GM18868 (cell line): ENCODE measurements around the gene PDZD2.
"Not testable (repeated sequence)": the region's sequence is repeated elsewhere in the genome, so short reads cannot be mapped to it uniquely, and the experiment has no call there.

Source experiments
- ATAC-seq: cut with Tn5 transposase; IDR thresholded peaks from one replicate; pipeline ENCODE4 v1.9.1; 2021; ENCODE audit warnings: mild to moderate bottlenecking, moderate library complexity; ENCODE audit not compliant: unreplicated experiment

Gene PDZD2

GRCh38 chr5:31682851-31683250 lies 43.9 kb downstream of the PDZD2 start:
- no peak for ATAC-seq

- no peak for ATAC-seq
These were observed 49.7 kb downstream of the PDZD2 start for GRCh38 chr5:31688515-31689092.

GRCh38 chr5:31691408-31691807 lies 52.5 kb downstream of the PDZD2 start:
- ATAC-seq, result not testable (repeated sequence)

DNA sequence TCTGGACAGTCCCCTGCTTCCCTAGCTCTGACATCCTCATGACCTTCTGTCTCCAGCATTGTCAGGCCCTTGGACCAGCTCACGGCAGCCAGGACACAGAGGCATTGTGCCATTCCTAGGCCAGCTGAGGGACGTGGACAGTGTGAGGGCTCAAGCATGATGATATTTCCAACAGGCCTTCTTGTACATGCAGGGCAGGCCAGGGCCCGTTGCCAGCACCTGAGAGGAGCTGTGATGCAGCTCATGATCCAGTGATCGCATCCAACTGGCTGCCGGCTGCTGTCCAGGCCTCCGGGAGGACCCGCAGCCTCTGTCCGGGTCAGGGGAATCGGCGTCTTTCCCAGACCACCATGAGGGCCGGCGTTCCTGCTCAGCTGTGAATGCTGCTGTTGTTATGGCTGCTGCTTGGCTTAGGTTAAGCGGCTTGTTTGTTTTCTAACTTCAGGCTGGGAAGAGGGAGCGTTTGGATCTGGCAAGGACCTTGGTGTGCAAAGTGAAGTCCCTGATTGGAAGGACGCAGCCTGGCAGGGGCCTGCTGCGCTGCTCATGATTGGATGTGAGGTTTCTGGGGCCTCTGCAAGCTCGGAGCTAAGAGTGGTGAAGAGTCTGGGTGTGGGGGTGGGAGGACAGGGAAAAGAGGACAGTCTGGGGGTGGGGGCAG lies 53.8 kb downstream of the PDZD2 start:
- ATAC-seq, result no peak

DNA sequence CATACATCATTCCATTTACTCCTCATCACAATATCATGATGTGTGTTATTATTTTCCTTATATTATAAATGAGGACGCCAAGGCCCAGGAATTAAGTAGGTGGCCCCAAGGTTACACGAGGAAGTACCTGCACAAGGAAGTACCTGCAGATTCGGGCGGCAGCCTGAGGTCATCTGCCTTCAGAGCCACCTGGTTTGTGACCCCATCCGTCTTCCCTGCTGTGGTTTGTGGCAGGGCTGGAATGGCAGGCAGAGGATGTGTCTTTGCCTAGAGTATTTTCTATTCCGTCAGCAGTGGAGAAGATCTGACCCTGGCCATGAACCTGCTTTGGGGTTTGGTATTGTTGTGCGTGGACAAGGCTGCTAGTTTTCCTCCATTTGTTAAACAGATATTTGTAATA lies 59.7 kb downstream of the PDZD2 start:
- no peak for ATAC-seq

DNA sequence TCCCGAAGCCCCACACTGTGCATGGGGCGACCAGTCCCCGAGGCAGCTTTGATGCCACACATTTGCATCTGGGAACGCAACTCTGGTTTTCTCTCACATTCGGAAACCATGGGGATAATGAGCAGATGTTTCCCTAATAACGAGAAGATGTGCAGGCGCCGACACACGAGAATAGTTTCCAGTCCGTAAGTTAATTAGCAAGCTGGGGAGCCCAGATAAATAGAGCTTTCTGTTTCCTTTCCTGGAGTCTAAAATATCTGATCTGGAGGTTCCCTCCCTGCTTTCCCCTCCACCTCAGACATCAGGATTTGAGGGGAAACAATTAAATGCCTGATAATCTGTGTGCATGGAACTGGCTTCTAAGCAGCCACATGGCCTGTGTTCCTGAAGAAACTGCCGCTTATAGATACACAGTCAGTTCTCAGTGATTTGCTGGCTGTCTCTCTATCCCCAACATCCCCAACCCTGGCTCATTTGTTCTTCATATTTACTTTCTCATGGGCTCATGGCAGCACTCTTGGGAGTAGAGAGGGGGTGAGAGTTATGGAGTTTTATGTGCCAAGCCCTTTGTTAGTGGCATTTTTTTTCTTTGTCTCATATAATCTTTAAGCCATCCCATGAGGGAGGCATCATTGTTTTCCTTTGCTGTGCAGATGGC lies 62.8 kb downstream of the PDZD2 start:
- ATAC-seq, result no peak

DNA sequence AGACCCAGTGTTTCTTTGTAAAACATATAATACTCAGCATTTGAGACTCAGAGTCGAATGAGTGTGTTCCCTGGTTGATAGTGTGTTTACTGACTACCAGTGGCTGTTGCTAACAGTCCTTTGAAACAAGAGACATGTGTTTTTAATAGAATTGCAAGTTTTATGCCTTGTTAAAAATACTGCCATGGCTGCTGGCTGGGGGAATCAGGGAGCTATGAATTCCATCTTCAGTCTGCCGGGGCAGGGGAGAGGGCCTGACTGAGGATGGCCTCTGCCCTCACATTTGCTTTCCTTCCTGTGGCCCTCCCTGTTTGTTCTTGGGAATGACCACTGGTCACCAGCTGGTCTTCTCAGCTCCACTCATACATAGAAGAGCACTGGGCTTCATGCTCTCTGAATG lies 63.8 kb downstream of the PDZD2 start:
- no peak for ATAC-seq

DNA sequence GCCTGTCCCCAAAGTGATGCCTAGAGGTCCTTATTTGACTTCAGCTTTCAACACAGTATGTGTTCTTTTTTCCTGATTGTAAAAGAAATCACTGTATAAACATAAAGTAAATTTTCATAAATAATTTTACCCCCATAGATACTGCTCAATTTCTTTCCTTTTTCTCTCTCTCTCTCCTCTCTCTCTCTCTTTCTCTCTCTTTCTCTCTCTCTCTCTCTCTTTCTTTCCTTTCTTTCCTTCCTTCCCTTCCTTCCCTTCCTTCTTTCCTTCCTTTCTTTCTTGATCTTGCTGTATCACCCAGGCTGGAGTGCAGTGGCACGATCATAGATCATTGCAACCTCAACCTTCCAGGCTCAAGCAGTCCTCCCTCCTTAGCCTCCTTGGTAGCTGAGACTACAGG lies 64.8 kb downstream of the PDZD2 start:
- ATAC-seq, result no peak

DNA sequence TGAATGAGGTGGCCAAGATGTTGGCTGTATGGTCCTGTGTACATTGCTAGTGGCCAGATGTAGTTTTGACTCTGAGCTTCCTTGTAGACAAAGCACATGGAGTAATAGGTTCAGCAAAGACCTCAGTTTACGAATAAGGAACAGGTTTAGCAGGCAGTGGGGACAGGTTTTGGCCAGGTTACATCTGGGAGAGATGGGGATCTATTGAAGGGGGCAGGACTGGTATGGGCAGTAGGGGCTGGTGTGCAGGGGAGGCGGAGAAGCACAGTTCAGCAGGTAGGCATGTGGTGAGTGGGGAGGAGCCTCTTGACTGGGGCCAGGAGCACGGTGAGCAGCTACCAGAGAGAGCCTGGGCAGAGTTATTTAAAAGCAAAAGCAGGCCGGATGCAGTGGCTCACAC lies 67.3 kb downstream of the PDZD2 start:
- no peak for ATAC-seq

DNA sequence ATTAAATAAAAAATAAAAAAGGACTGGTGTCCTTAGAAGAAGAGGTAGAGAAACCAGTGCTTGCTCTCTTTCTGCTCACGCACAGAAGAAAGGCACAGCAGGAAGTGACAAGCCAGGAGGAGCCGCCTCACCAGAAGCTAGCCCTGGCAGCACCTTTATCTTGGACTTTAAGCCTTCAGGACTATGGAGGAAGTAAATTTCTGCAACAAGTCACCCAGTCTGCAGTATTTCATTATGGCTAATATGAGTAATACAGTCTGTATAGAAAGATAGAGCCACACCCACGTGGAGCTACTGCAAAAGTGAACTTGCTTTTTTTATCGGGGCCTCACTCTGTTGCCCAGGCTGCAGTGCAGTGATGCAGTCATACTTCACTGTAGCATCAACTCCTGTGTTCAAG lies 68.4 kb downstream of the PDZD2 start:
- no peak for ATAC-seq

GRCh38 chr5:31708089-31708488 lies 69.2 kb downstream of the PDZD2 start:
- no peak for ATAC-seq

- ATAC-seq, result no peak
These were observed 72.4 kb downstream of the PDZD2 start for GRCh38 chr5:31711363-31711762.

DNA sequence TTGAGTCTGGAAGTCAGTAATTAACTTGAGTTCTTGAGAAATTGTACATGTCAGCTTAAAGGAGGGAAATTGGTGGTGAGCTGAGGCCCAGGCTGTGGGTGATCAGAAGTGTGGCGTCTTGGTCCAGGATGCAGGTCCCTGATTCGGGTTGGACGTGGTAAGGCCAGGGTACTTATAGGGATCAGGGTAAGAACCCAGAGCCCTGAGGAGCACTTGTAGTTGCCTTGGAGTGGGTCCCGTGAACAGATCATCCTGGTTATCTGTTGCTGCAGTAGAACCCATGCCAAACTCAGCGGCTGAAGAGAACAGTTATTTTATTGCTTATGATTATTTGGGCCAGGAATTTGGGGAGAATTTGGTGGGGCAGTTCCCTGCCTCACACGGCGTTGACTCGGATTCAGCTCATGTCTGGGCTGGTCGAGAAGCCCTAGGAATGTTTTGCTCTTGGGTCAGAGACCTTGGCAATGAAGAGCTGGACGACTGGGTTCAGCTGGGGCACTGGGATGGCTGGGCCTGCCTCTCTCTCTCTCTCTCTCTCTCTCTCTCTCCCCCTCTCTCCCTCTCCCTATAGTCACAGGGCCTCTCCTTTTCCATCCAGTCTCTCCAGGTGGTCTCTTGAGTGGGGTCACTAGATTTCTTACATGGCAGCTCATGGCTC lies 73.1 kb downstream of the PDZD2 start:
- ATAC-seq, result no peak

GRCh38 chr5:31717561-31717960 lies 78.6 kb downstream of the PDZD2 start:
- ATAC-seq, result no peak

GRCh38 chr5:31720004-31720403 lies 81.1 kb downstream of the PDZD2 start:
- ATAC-seq, result no peak

DNA sequence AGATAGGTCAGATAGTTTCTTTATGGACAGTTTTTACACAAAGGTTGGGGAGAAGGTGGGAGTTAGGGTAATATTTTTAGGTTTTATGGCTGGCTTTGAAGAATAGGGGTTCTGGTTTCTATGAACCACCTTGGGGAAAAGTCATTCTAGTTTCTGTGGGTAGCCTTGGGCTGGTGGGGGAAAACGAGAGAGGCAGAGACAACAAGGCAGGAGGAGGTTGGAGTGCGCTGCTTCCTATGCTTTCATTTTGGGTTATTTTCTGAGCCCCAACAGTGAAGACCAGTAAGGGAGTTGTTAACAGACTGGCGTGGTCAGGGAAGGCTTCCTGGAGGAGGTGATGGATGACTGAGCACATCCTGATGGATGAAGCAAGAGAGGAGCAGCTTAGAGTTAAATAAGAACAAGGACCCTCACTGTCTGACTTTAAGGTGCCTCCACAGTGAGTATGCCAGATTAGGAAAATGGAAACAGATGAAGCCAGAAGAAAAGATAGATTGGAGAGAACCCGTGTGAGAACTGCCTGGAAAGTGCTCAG lies 81.9 kb downstream of the PDZD2 start:
- ATAC-seq, result no peak

GRCh38 chr5:31722111-31722510 lies 83.2 kb downstream of the PDZD2 start:
- no peak for ATAC-seq

- ATAC-seq, result no peak
These were observed 87.1 kb downstream of the PDZD2 start for GRCh38 chr5:31725996-31726395.

DNA sequence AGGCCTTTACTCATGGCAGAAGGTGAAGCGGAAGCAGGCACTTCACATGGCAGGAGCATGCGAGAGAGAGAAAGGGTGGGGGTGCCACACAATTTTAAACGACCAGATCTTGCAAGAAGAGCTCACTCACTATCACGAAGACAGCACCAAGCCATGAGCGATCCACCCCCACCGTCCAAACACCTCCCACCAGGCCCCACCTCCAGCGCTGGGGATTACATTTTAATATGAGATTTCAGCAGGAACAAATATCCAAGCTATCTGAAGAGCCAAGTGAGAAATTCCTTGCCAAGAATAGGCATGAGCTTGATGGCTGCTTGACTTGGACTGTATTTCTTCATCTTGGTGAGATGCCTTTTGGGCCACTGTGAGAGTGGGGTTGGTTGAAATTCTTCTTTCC lies 88.0 kb downstream of the PDZD2 start:
- no peak for ATAC-seq

DNA sequence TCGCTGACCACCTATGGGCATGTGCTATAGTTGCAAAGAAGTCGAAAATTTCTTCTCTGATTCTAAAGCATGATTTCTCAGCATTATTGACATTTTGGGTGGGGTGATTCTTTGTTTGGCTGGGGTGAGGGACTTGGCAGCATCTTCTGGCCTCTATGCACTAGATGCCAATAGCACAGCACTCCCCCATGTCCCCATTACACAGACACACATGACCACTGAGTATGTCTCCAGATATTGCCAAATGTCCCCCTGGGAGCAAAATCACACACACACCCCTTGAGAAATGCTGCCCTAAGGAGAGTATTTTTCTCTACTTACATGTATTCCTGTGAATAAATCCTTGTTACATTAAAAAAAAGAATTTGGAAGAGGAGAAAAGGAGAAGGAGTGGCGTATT lies 89.1 kb downstream of the PDZD2 start:
- ATAC-seq, result no peak

- not testable (repeated sequence) for ATAC-seq
These were observed 89.9 kb downstream of the PDZD2 start for GRCh38 chr5:31728806-31729205.

GRCh38 chr5:31730139-31730538 lies 91.2 kb downstream of the PDZD2 start:
- ATAC-seq, result no peak
